Aorta (tissue), 5 donors: ENCODE measurements around the gene PPIB. TPM values are rescaled to one million over a fixed set of nuclear protein-coding genes. Genes with fewer than 3 reads are reported as not detected.
"Not testable (repeated sequence)": the region's sequence is repeated elsewhere in the genome, so short reads cannot be mapped to it uniquely, and the experiment has no call there.

Experiments used
- ATAC-seq: fragments of 200-7000 bp; cut with Tn5 transposase; one replicate; pipeline ENCODE4 v1.9.1; 2022; ENCODE audit warnings: moderate library complexity; ENCODE audit not compliant: low FRiP score
- DNase-seq, 2 donors: peaks; one replicate each; pipeline ENCODE4 v3.0.0-alpha.2; 2020
- H3K27ac ChIP-seq, 2 donors: one replicate each; pipeline ENCODE4 v1.5.1; 2013; ENCODE audit warnings: low read length in 2 of 2, mild to moderate bottlenecking in 2 of 2, moderate library complexity in 2 of 2, control low read depth in 1 of 2, inconsistent platforms in 1 of 2, low read depth in 1 of 2
- H3K27me3 ChIP-seq, 2 donors: one replicate each; pipeline ENCODE4 v1.6.1; 2013; ENCODE audit warnings: control low read depth in 1 of 2, low read length in 1 of 2, mild to moderate bottlenecking in 1 of 2, moderate library complexity in 1 of 2; ENCODE audit not compliant: insufficient read depth in 2 of 2, control insufficient read depth in 1 of 2
- H3K36me3 ChIP-seq, 2 donors: one replicate each; pipeline ENCODE4 v1.6.1; 2013; ENCODE audit warnings: control low read depth in 1 of 2, low read length in 1 of 2, mild to moderate bottlenecking in 1 of 2; ENCODE audit not compliant: insufficient read depth in 2 of 2, control insufficient read depth in 1 of 2
- H3K4me1 ChIP-seq, 2 donors: one replicate each; pipeline ENCODE4 v1.6.1; 2013; ENCODE audit warnings: low read length in 2 of 2, control low read depth in 1 of 2, mild to moderate bottlenecking in 1 of 2, moderate library complexity in 1 of 2; ENCODE audit not compliant: insufficient read depth in 2 of 2, control insufficient read depth in 1 of 2
- H3K4me3 ChIP-seq, 2 donors: one replicate each; pipeline ENCODE4 v1.5.1; 2013; ENCODE audit warnings: low read length in 2 of 2, control low read depth in 1 of 2, mild to moderate bottlenecking in 1 of 2
- H3K9me3 ChIP-seq: one replicate; pipeline ENCODE4 v1.6.1; 2013; ENCODE audit warnings: mild to moderate bottlenecking, low read length; ENCODE audit not compliant: control insufficient read depth
- WGBS, 2 donors: extraction: QIAGEN DNeasy Blood & Tissue Kit; methylation state at CpG; one replicate each; pipeline ENCODE4 v1.1.7; 2013; 5-methylcytosine and 5-hydroxymethylcytosine counted together
- intact Hi-C, 2 donors: fragments of 100-400 bp; cut with DNase I; formaldehyde crosslinking; loops; one replicate each; pipeline versions ENCODE4 v1.14.2 to v1.15.0; 2022
- polyA plus RNA-seq, 2 donors: library from polyadenylated mRNA; stranded (reverse); fragments of 200-250 nt; gene quantifications; one replicate each; pipeline ENCODE4 v1.2.3, GENCODE V29; 2013
- total RNA-seq, 2 donors: library from RNA; stranded (reverse); fragmentation: NEBNext Ultra II Directional; extraction: Animal tissue kit (Norgen Biotek cat#: 25700); gene quantifications; one replicate each; pipeline ENCODE4 v1.2.1, GENCODE V29; 2021
- donor health status: healthy with polysubstance abuse.
- donor health status: Bipolar disorder and iron deficiency.
- donor health status: DM: no; HTN: no; CAD: no.
- donor health status: DM: no; HTN: no; CAD: no.
- donor health status: DM: yes; HTN: yes; CAD: no.

PPIB gene
- total and polyA plus RNA-seq, 4 donors = 293 to 699 (median 378) TPM

GRCh38 chr15:64121614-64122013, 41.2 kb downstream of the PPIB start:
- no peaks in the 10 kb centered on the region for H3K9me3 ChIP-seq
- ATAC-seq (no peak), DNase-seq (no peak)
- WGBS, 2 donors = 81 to 86% methylated on average over 4 of the region's 4 CpGs
- peaks cover 8 to 9% of the 10 kb centered on the region in 2 donors for H3K36me3 ChIP-seq
- intact Hi-C loops = no loop called here
- H3K27me3 ChIP-seq = no peaks in the 10 kb centered on the region
- H3K27ac ChIP-seq = no peak overlapping the region
- no peaks in the 10 kb centered on the region for H3K4me1 ChIP-seq
- no peak overlapping the region for H3K4me3 ChIP-seq

GRCh38 chr15:64120322-64120721, 42.5 kb downstream of the PPIB start:
- H3K9me3 ChIP-seq, H3K27me3 ChIP-seq, H3K27ac ChIP-seq, H3K4me3 ChIP-seq, H3K36me3 ChIP-seq, ATAC-seq, intact Hi-C loops, H3K4me1 ChIP-seq, DNase-seq: not testable (repeated sequence)
- WGBS, 2 donors = 94 to 98% methylated on average over 2 of the region's 2 CpGs

DNA sequence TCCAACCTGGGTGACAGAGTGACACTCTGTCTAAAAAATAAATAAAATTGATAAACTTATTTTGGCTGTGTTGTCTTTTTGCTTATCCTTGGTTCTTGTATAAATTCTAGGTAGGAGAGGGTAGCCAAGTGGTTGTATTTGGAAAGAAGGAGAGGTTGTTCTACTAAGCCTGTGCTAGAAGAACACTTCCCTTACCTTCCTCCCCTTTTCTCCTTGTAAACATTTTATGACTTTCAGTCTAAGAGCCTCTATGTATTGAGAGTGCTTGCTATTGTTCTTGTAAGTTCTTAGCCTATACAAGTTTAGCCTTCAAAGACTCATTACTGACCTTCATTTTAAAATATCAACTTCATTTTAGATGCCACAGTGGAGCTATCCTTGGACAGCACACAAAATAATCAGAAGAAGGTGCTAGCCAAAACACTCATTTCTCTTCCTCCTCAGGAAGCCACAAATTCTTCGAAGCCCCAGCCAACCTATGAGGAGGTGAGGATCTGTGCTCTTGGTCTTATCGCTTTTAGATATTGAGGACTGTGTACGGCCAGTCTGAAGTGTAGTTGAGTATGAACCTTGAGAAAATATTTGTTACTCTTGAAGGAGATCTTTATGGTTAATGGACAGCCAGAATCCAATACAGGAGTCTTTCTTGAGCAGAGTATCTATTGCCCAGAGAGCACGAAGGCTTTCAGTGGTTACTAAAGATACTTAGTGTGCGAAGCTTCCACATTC, 44.9 kb downstream of the PPIB start:
- 91 to 94% methylated on average over 5 of the region's 5 CpGs for WGBS, 2 donors
- no peaks in the 10 kb centered on the region for H3K27me3 ChIP-seq
- no peaks in the 10 kb centered on the region for H3K9me3 ChIP-seq
- ATAC-seq (no peak), DNase-seq (no peak)
- H3K27ac ChIP-seq = no peak overlapping the region
- intact Hi-C loops = no loop called here
- peaks cover 6 to 10% of the 10 kb centered on the region in 2 donors for H3K36me3 ChIP-seq
- no peaks in the 10 kb centered on the region for H3K4me1 ChIP-seq
- H3K4me3 ChIP-seq = no peak overlapping the region

GRCh38 chr15:64112904-64113303, 49.9 kb downstream of the PPIB start:
- intact Hi-C loops = no loop called here
- no peaks in the 10 kb centered on the region for H3K27me3 ChIP-seq
- ATAC-seq (no peak), DNase-seq (no peak)
- no peak overlapping the region for H3K4me3 ChIP-seq
- H3K4me1 ChIP-seq = peaks cover 0 to 2% of the 10 kb centered on the region in 2 donors
- no peaks in the 10 kb centered on the region for H3K9me3 ChIP-seq
- no peak overlapping the region for H3K27ac ChIP-seq
- WGBS, 2 donors = 90 to 91% methylated on average over 1 of the region's 1 CpG
- peaks cover 2 to 5% of the 10 kb centered on the region in 2 donors for H3K36me3 ChIP-seq

DNA sequence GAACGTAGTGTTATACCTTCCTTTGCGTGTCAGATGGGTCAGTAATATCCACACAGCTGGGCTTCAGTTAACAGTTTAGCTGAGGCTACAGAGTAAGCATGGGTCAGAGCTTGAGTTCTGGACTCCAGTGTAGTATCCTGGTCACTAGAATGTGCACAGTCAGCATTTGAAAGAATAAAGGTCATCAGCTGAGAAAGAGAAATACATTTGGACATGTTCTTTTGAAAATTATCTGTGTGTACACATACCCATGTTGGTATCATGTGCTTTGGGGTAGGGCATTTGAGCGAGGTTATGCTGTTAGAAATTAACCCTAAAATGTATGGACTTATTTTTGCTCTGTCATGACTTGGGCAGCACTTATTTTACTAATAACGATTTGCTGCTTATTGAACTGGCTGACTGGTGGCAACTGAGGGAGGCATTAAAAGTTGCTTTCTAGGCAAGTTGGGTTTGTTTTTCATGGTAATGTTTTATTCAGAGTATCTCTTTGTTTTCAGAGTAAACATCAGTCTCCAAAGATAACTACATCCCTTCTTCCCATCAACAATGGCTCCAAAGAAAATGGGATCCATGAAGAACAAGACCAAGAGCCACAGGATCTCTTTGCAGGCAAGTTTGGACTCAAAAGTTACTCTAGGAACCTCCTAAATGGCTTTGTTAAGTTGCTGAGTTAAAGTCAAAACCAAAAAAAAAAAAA, 50.6 kb downstream of the PPIB start:
- WGBS, 2 donors = 68 to 69% methylated on average over 4 of the region's 4 CpGs
- intact Hi-C loops = no loop called here
- no peak overlapping the region for H3K27ac ChIP-seq
- no peaks in the 10 kb centered on the region for H3K9me3 ChIP-seq
- DNase-seq (no peak), ATAC-seq (no peak)
- H3K36me3 ChIP-seq = peaks cover 2 to 5% of the 10 kb centered on the region in 2 donors
- H3K4me3 ChIP-seq = no peak overlapping the region
- H3K4me1 ChIP-seq = peaks cover 0 to 2% of the 10 kb centered on the region in 2 donors
- no peaks in the 10 kb centered on the region for H3K27me3 ChIP-seq

- no peak overlapping the region for H3K4me3 ChIP-seq
- no peaks in the 10 kb centered on the region for H3K9me3 ChIP-seq
- intact Hi-C loops = no loop called here
- H3K36me3 ChIP-seq = peaks cover 2 to 5% of the 10 kb centered on the region in 2 donors
- DNase-seq (no peak), ATAC-seq (no peak)
- 71 to 72% methylated on average over 3 of the region's 3 CpGs for WGBS, 2 donors
- H3K27me3 ChIP-seq = no peaks in the 10 kb centered on the region
- H3K4me1 ChIP-seq = peaks cover 0 to 2% of the 10 kb centered on the region in 2 donors
- H3K27ac ChIP-seq = no peak overlapping the region
These were observed 51.2 kb downstream of the PPIB start for GRCh38 chr15:64111679-64112050.

- Histone ChIP-seq H3K27ac (no peak overlapping the region), H3K9me3 (no peaks in the 10 kb centered on the region), H3K4me3 (no peak overlapping the region), H3K4me1 (peaks cover 0 to 2% of the 10 kb centered on the region in 2 donors), H3K27me3 (no peaks in the 10 kb centered on the region), H3K36me3 (peaks cover 2 to 5% of the 10 kb centered on the region in 2 donors)
- intact Hi-C loops = no loop called here
- no peak for DNase-seq
- 89 to 91% methylated on average over 3 of the region's 3 CpGs for WGBS, 2 donors
- no peak for ATAC-seq
These were observed 51.7 kb downstream of the PPIB start for GRCh38 chr15:64110950-64111678.

DNA sequence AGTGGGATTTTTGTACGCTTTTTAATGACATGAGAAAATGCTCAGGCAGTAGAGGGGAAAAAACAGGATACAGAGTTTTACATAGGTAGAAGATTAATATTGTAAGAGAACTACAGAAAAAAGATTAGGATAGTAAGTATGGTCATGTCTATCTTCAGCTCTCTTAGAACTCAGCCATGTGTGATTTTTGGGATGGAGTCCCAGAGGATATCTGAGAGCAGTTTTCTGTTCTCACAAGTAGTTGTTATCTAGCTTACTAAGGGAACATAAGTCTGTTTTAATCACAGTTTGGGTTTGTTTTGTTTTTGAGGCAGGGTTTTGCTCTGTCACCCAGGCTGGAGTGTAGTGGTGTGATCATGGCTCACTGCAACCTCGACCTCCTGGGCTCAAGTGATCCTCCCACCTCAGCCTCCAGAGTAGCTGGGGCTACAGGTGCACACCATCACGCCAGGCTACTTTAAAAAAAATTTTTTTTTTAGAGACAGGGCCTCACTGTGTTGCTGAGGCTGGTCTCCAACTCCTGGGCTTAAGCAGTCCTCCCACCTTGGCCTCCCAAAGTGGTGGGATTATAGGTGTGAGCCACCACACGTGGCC, 52.6 kb downstream of the PPIB start:
- H3K4me1 ChIP-seq, intact Hi-C loops, H3K36me3 ChIP-seq, ATAC-seq, H3K9me3 ChIP-seq, H3K27ac ChIP-seq, DNase-seq, H3K27me3 ChIP-seq, H3K4me3 ChIP-seq: not testable (repeated sequence)
- 92 to 97% methylated on average over 4 of the region's 4 CpGs for WGBS, 2 donors
